ENCODE measurements around the gene ZNF598.

DNA sequence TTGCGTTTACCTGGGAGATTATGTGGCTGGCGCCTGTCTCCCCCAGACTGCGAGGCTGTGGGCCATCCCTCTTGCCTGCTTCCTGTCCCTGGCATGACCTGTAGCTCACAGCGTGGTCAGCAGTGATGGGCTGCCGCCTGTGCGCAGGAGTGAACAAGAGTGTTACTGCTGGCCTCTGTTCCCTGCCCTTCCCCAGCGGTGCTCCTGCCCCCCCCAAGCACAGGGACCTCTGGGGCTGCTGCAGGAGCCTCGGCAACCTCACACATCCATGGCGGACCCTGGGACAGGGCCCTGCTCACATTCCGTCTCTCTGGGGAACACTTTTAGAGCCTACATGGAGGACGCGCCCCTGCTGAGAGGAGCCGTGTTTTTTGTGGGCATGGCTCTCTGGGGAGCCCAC is 48.8 kb upstream of the ZNF598 start:
- no peak for TF ChIP-seq POLR2A (IDR thresholded peaks at IDR 0.05; ENCODE audit: low read length)
- TF ChIP-seq GATA1 (IDR thresholded peaks at IDR 0.05; ENCODE audit: low read depth, low read length) = no peak

Measured in erythroblast (primary cell).